ENCODE data around the gene SPINK6. TPM values are rescaled to one million over a fixed set of nuclear protein-coding genes. Genes with fewer than 3 reads are reported as not detected.

SPINK6 gene
- total RNA-seq (2021; ENCODE audit: unreplicated experiment) (not detected), Bru-seq, nascent RNA (not detected), BruChase-seq, experiment 1, labeled RNA remaining after a 6-hour chase (not detected), BruChase-seq, experiment 2, labeled RNA remaining after a 2-hour chase (not detected)
- polyA plus RNA-seq (2012) = not detected in 2 replicates
- long read RNA-seq = 0 reads

GRCh38 chr5:148202531-148203203 is at the start of gene SPINK6:
TSS of gene SPINK6 (plus strand) at chr5:148203042. CDS start at chr5:148203097, 55 bp downstream.
- no peak within 1 kb of the TSS for H3K9ac ChIP-seq (ENCODE audit: low read length)
- ATAC-seq = no peak
- no peaks in the 10 kb centered on the region for H3K27me3 ChIP-seq (ENCODE audit: insufficient read depth, low read length)

More at GRCh38 chr5:148202531-148203203, at the start of gene SPINK6:
- H3K4me3 ChIP-seq (replicated peaks in 1 of 2; ENCODE audit: low read depth in 1 of 2, low read length in 2 of 2) = no peak within 1 kb of the TSS
- intact Hi-C loops (cut with micrococcal nuclease) = no loop called here
- no peaks in the 10 kb centered on the region for H3K36me3 ChIP-seq (ENCODE audit: control insufficient read depth in 1 of 2, insufficient read depth in 2 of 2, low read length in 2 of 2)
- no peak within 1 kb of the TSS for H3K4me2 ChIP-seq (ENCODE audit: low read length)
- no peak within 1 kb of the TSS for H2AFZ ChIP-seq (ENCODE audit: low read depth, low read length, poor library complexity, severe bottlenecking)
- BruUV-seq (replicated peaks) = no TSS peak
- no peak for DNase-seq (ENCODE audit: low read depth, low spot score)
- no peaks in the 10 kb centered on the region for H3K9me3 ChIP-seq (ENCODE audit: control insufficient read depth in 1 of 2, insufficient read depth in 1 of 2, low read depth in 1 of 2, low read length in 2 of 2)
- no peak within 1 kb of the TSS for H3K27ac ChIP-seq (ENCODE audit: low read depth, low read length)
- ChIA-PET RAD21 (ENCODE audit: low non-redundant PET in 1 of 2, low total read pairs in 2 of 2, uncharacterized antibody in 2 of 2, unreplicated experiment in 2 of 2) (no interaction called here), CTCF (interaction anchor here (0.7 kb wide), 1 partner anchor 38 kb away, joined by 3 read pairs; no protein-coding TSS in a partner anchor), POLR2A (no interaction called here)
- no peaks in the 10 kb centered on the region for H3K9me2 ChIP-seq (ENCODE audit: insufficient read depth)
- TF ChIP-seq TCF7L2 (IDR thresholded peaks at IDR 0.05; ENCODE audit: borderline replicate concordance, extremely low read depth, insufficient read depth, insufficient read length) (no peak), CEBPB (IDR thresholded peaks at IDR 0.05; ENCODE audit: low read depth) (no peak), YY1 (IDR thresholded peaks at IDR 0.05; ENCODE audit: extremely low read depth, insufficient replicate concordance, low read depth, low read length) (no peak), SRF (IDR thresholded peaks at IDR 0.05; ENCODE audit: low read depth) (no peak), EZH2phosphoT487 (IDR thresholded peaks at IDR 0.05; ENCODE audit: borderline replicate concordance) (no peak), CTCF (IDR thresholded peaks at IDR 0.05 in 2 of 3, conservative IDR thresholded peaks at IDR 0.05 in 1 of 3; ENCODE audit: borderline replicate concordance in 1 of 3, insufficient read depth in 1 of 3, low read depth in 2 of 3, low read length in 2 of 3) (no peak), CBX3 (IDR thresholded peaks at IDR 0.05; ENCODE audit: low read depth) (no peak), REST (IDR thresholded peaks at IDR 0.05; ENCODE audit: low read depth) (no peak), ZBTB33 (IDR thresholded peaks at IDR 0.05; ENCODE audit: extremely low read depth, insufficient replicate concordance, low read length) (no peak), POLR2AphosphoS5 (IDR thresholded peaks at IDR 0.05; ENCODE audit: low read depth, low read length) (no peak), EZH2 (IDR thresholded peaks at IDR 0.05) (no peak), ELF1 (IDR thresholded peaks at IDR 0.05; ENCODE audit: borderline replicate concordance, low read depth) (no peak), ZNF274 (IDR thresholded peaks at IDR 0.05; ENCODE audit: low read depth, low read length) (no peak), ATF3 (IDR thresholded peaks at IDR 0.05) (no peak)
- H4K20me1 ChIP-seq (ENCODE audit: insufficient read depth) = no peaks in the 10 kb centered on the region
- no peaks in the 10 kb centered on the region for H3K79me2 ChIP-seq (ENCODE audit: insufficient read depth, low read length)
- no peaks in the 10 kb centered on the region for H3K4me1 ChIP-seq (ENCODE audit: control insufficient read depth in 1 of 2, insufficient read depth in 2 of 2, low read length in 2 of 2)
